Suppressor macrophage treated with lipopolysaccharide for 1 hour (primary cell): ENCODE measurements around the gene SIGLEC12.

Source experiments
- DNase-seq, 3 donors: peaks; one replicate each; pipeline ENCODE4 v3.0.0-alpha.2; 2020 to 2022

SIGLEC12 gene

DNA sequence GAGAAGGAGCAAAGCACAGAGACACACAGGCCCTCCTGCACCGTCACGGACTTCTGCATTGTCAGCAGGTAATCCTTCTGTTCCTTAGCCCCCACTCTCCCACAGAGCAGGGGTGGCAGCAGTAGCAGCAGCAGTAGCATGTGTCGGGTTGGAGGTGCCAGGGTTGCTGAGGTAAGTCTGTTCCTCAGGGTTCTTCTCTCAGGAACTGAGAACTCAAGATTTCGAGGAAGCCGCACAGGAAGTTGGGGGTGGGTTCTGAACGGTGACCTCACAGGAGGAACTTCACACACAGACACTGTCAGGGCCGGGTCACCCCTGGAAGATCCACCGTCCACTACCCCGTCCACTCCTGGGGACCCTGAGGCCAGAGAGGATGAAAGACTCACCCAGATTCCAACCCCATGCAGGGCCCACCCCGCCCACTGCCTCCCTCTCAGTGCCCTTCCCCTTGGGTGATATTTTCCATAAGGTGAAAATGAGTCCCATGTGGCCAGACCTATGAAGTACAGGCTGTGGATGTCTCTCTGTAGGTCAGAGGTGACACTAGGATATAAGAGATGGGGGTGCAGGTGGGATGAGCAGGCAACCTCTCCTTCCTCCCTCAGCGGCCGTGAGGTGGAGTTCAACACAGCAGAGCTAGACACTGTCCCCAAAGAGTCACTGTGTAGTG is at the start of gene SIGLEC12:
SIGLEC12 (minus strand) TSS at position 207 of the 670 bp plus-strand sequence; CDS start at position 140, 67 bp downstream.
- peak; percentile 87 to 91 (median 90) for DNase-seq

DNA sequence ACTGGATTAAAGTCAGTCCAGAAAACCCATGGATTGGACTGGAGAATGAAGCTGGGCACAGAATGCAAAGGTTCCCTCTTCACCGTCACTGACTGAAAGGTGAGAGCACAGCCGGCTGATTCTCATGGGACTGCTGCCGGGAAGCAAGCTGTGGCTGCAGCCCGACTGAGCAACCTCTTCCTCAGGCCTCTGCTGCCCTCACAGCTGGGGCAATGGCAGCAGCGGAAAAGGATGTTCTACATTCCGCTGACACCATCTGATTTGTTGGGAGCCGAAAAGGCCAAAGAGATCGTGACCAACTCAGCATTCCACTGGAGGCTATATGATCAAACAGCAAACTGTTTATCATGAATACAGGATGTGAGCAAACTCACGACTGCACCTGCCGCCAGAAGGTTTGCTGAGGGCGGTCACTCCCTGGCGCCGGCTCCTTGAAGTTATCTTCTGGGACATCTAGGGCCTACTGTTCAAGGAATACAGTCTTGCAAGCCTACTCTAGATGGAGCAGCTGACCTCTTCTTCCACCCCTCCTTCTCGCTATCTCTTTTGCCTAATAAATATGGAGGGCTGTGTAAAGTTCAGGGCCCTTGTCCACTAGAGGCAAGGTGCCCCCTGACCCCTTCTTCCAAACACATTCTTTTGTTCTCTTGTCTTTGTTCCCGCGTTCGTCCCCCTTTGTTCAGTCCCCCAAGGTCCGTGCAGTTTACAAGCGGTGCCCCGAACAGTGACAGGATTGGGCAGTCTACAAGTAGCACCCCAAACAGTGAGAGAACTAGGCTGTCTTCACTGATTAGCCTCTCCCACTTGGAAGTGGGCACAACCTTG is 49.5 kb upstream of the SIGLEC12 start:
- DNase-seq, result no peak

DNA sequence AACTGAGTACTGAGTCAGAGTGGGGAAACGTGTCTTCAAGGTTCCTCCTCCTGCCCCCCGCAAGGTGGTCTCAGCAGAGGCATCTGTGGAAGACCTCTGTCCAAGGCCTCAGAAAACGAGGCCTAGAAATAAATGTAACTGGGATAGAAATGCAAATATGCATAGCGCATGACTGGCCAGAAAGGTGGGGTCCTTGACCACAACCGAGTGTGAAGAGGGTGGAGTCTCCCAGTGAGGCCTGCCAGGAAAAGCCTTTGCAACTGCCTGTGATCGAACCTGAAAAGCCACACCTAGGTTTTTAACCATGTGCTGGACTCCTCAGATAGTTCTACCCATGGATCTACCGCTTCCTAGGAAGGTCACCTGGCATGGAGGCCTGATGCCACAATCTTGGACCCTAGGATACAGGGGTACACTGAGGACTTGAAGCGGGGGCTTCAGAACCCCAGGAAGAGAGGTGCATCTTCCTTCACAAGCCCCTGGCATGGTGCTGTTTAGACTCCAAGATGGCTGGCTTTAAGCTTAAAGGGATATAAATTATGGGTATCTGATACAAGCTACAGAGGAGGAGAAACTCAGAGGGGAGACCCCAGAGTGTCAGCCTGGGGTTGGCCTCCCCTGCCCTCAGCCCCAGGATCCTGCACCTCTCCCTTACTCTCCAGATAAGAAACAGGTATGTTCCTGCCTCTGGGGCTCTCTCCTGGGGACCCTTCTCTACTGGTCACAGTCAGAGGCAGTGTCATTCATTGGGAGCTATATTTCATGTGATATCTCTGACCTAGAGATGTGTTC is 48.1 kb upstream of the SIGLEC12 start:
- no peak for DNase-seq

DNA sequence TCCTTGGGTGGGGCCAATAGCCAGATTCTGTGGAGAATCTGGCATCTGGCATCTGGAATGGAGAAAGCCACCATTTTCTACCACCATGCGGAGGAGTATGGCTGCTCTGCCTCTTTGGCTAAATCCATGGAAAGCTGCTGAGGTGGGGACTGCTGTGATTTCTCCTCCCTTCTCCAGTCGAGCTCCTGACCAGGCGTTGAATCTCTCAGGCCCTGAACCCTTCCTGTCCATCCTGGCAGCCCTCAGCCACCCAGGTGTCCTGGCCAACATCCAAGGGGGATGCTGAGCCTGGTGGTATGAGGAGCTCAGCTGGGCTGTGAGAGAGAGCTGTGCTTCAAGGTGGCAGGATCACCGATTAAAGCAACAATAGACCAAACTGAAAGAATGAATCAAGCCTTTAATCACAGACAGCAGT is 47.3 kb upstream of the SIGLEC12 start:
- DNase-seq, result no peak

DNA sequence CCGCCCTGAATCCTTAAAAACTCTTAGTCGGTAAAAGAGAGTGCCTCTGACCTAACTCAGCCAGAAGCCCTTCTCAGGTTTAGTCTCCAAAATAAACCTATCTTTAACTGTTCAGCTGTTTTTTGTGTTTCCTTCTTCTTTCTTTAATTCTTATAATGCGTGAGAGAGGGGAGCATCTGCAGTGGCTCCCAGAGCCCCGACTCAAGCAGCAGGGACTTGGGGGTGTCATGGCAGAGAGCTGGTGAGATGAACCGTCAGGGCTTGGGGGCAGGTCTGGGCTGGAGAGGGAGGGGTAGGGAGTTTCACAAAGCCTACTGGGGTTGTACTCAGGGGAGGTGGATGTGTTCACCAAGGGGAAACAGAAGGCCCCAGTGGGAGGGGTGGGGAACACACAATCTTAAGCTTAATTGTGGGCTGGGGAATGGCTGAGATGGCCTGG is 46.6 kb upstream of the SIGLEC12 start:
- no peak for DNase-seq

DNA sequence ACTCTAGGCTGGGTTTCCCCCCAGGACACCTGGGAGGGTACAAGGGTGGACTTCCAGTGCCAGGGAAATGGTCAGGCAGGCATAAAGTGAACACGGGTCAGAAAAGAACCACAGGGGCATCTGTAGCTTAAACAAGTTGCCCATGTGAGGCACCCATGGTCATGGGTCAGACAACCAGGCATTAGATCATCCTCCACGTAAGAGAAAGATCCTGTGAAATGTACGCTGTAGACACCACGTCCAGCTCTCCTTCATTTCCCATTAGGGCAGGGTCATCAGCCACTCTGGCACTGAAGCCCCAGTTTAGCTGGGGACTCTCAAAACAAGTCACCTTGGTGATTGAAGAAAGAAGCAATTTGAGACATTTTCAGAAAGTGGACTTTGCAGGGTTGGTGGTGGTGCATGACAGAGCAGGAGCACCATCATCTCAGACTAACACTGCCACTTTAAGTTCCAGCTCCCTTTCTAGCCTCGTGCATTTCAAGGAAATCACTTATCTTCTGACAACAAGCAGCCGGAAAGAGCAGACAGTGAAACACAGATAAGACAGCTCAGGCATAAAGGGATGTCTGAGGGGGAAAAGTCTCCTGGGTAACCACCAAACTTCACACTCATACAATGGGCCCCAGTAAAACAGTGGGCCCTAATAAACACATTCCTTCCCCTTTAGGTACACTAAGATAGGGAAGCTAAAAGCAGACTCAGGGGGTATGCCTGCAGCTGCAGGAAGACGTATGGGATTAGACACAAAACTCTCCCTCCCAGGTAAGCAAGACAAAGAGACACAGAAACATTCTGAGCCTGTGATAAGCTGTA is 46.0 kb upstream of the SIGLEC12 start:
- DNase-seq, result peak in 1 of 3 donors; percentile 19

DNA sequence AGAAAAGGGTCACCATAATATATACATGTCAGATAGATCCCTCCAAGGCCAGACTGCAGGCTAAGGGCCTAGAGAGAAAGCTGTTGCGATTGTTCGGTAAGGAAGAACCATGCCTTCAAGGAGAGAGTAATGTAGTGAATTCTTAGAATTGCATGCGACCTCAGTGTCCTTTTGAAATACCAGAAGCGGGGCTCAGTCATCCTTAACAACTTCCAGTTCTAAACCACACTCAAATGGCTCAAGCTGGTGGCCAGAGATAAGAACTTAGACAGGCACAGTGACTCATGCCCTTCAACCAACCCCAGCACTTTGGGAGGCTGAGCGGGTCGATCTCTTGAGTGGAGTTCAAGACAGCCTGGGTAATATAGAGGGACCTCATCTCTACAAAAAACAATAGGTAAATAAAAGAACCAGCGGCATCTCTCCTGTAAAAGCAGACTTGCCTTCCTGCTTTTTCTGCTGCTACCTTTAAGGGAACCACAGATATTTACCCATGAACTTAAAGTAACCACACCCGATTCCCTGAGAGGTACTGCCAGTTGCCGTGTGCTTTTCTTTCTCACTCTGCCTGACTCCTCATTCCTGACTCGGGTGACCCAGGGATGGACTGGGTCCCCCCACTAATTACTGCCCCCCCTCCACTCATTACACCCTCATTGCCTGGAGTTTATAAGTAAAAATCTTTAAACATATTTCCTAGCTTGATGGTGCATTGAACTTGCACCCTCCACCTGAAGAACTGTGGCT is 45.2 kb upstream of the SIGLEC12 start:
- peak; percentile 59 to 69 (median 61) for DNase-seq

DNA sequence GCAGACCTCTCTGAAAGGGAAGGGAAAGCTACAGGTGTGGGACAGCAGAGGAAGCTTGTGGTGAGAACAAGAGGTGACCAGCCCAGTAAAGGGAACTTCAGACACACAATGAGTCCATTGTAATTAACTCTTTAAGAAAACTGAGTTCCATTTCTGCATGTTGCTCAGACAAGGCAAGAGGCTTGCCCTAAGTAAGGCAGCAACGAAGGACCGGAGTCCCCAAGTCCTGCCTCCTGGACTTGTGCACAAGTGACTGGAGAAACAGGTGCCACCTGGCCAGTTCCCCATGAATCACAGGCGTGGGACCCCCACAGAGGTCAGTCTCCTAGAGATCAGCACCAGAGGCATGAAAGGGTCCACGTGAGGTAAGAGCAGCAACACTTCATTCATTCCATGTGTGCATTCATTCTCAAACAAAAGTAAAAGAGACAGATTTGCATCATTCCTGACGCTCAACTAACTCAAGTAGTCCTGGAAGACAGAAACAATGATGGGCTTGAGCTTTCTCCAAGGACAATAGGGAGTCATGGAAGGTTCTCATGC is 44.6 kb upstream of the SIGLEC12 start:
- DNase-seq, result no peak

DNA sequence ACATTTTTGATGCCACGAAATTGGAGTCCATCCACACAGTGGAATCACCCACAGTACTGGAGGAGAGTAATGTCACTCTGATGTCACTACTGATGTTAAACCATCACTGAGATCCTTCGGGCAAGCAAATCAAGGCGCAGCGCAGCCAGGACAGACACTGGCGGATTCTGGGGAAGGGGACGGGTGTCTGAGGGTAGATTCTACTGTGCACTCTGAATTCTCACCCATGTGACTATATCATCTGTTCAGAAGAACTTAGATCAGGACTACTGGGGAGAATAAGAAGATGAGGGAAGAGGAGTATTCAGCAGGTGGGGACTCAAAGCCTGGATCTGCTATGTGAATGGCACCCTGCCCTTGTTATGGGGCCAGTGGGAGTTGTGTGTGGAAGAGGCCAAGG is 42.4 kb upstream of the SIGLEC12 start:
- DNase-seq, result no peak

DNA sequence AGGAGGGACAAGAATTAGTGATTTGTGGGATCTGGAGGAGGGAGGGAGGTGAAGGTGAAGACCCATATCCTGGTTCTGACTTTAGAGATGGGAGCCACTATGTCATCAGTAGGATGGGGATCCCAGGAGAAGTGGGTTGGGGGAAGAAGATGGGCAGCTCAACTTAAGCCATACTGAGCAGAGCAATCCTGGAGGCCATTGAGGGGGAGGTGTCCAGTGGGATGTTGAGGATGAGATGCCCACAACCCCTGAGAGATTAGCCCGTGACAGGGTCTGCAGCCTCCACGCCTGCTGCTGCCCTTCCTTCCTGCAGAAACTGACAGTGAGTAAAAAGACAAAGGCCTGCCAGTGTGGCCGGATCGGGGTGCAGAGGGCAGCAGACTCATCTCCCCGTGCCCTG is 41.1 kb upstream of the SIGLEC12 start:
- no peak for DNase-seq

DNA sequence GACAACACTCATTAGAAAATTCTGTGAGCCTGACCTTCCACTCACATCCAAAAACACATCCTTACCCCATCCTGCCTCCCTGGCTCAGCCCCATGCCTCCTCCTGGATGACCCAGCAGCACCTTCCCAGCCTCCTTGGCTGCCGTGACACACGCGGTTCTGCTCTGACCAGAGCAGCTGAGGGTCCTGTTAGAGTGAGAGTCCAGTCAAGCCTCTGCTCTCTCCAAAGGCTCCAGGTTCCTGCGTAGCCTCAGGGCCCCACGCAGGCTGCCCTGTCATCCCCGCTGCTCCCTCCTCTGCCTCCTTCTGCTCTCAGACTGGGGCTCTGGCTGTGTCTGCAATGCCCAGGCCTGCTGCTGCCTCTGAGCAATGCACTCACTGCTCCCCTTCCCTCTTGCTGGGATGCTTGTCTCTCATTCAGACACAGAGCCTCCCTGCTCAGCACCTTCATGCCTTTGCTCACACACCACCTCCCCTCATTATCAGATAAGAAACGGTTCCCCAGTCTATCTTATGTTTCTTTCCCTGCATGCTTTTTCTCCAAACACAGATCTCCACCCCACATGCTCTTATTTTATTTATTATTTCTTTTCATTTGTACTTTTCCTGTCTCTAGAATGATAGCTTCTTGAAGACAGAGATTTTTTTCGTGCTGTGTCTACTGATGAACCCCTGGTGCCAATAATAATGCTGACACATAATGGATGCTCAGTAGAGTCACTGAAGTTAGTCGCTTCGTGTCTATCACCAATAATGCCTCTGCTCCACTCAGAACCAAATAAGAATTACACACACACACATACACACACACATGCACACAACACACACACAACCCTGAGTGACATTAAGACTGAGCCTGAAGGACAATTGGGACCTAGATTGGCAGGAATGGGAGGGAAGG is 40.1 kb upstream of the SIGLEC12 start:
- no peak for DNase-seq

DNA sequence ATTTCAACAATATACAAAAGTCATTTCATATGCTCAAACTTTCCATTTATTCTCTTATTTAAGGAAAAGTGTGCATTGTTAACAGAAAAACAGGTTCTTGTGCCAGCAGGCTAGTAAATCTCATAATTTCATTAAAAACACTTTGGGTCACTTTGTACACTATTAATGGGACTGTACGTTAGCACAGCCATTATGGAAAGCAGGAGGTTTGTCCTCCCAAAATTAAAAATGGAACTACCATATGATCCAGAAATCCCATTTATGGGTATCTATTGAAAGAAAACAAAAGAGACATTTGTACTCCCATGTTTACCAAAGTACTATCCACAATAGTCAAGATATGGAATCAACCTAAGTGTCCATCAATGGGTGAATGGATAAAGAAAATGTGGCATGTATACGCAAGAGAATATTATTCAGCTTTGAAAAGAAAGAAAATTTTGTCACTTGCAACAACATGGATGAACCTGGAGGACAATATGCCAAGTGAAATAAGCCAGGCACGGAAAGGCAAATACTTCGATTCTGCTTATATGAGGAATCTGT is 38.3 kb upstream of the SIGLEC12 start:
- no peak for DNase-seq

DNA sequence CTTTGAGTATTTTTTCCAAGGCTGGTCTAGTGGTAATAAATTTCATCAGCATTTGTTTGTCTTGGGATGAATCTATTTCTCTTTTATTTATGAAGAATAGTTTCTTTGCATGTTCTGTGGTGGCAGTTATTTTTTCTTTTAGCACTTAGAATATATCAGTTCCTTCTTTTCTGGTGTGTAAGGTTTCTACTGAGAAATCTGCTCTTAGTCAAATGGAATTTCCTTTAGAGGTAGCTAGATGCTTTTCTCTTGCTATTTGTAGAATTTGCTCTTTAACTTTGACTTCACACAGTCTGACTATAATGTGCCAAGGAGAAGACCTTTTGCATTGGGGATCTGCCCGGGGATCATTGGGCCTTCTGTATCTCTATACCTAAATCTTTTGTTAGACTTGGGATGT is 33.9 kb upstream of the SIGLEC12 start:
- DNase-seq, result no peak

DNA sequence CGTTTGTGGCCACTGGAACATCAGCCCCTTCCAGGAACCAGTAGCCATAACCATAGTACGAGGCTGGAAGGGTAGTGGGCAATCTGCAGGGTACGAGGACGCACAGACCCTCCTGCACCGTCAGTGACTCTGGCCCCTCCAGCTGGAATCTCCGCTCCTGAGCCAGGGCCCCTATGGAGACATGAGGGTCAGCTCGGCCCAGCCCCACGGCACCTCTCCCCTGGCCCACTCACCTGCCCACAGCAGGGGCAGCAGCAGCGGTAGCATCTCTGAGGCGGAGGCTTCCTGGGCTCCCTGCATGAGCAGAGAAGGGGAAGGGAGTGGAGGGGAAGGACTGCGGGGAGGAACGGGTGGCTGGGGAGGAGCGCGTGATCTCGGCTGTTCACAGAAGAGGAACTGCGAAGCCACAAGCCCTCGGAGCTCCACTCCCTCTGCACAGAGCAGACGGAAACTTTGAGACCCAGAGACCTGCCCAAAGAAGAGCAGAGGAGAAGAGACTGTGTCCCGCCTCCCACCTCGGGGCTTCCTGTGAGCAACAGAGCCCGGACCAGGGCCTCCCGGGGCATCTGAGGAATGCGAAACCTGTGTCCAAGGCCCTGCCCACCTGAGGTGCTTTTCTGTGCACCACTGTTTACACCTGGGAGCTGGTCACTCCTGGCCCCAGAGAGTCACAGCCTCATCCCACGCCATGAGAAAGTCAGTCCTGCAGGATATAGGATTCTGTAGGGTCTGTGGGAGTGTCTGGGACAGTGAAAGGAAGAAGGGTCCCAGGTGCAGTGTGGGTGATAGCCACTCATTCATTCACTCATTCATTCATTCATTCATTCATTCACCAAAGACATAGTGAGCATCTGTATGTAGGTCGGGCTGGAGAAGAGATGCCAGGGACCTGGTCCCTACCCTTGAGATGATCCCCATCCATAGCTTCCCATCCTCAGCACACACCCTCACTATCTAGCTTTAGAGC is 30.0 kb upstream of the SIGLEC12 start, which contains the start of gene SIGLEC6:
SIGLEC6 (minus strand) TSS at position 322 of the 967 bp plus-strand sequence; CDS start at position 300, 22 bp downstream.
- DNase-seq, result peak; percentile 90 to 95 (median 92)

DNA sequence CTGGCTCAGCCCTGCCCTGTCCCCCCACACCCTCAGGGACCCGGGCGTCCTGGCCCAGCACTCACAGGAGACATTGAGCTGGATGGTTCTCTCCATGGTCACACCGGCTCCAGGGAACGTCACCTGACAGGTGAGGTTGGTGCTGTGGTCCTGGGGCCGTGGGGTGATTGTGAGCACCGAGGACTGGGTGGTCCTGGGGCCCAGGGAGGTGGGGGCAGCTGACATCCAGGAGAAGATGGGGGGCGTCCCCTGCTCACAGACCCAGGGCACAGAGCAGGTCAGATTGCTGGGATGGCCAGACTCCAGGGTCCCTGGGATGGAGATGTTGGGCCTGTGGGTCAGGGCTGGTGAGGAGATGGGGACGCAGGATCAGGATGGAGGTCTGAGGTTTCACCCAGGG is 29.0 kb upstream of the SIGLEC12 start:
- no peak for DNase-seq

DNA sequence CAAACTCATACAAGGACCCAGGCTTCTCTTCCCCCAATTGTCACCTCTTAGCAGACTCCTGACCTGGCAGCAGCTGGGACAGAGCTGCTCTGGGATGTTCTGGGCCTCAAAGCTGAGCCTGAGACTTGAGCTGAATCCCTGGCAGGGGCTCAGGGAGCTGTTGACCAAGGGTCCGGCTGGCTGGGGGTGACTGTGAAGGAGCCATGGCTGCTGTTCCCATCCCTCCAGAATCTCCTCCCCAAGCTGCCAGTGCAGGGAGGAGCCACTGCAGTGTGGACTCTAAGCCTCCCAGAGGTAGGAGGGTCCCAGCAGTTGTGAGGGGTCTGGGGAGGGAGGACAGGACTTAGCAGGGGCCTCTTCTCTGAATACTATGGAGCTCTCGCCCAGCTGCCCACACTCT is 27.7 kb upstream of the SIGLEC12 start:
- DNase-seq, result no peak

DNA sequence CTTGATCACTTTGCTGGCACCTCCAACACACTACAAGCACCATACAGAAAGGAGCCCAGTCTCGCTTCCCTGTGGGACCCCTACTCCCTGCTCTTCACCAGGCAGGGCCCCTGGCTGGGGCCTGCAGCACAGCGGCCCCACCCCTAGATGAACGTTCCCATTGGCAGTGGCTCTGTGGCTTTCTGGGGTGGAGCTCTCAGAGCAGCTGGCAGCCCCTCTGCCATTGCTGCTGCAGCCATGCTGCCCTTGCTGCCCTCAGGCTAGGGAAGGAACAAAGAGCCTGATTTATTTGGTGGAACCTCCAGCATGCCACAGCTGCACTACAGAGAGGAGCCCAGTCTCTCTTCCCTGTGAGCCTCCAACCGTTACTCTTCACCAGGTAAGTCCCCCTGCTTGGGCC is 24.1 kb upstream of the SIGLEC12 start:
- DNase-seq, result no peak

DNA sequence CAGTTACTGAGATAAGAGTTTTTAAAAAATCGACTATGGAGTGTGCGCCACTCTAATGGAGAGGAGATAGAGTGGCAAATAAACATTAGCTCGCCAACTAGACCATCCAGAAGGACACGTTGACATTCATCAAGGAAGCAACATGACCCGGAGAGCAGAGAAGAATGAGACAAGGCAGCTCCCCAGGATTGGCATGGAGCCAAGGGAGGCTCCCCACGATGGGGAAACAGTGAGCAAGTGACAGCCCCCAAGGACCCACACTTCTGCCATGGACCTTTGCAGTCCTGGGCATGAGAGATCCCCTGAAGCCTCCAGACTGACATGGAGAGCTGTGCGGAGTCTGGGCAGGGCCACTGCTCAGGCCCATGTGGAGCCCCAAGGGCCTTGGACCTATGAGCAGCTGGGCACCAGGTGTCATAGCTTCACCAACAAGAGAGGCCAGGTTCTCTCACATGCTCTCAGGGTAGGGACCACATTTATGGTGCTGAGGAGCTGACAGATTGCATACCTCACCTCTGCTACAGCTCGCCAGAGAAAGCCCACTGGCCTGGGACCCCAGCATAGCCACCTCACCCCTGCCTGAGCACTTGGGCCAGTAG is 23.2 kb upstream of the SIGLEC12 start:
- no peak for DNase-seq
